K562 (cell line): ENCODE results near the gene VAC14. TPM values are rescaled to one million over a fixed set of nuclear protein-coding genes. Genes with fewer than 3 reads are reported as not detected.

ENCODE experiments used
- ARID2 ChIP-seq: fragments of 450-650 bp; IDR thresholded peaks from 2 replicates; pipeline ENCODE4 v1.6.1; 2017; ENCODE audit warnings: antibody characterized with exemption, mild to moderate bottlenecking
- ASH1L ChIP-seq: fragments of 450-650 bp; IDR thresholded peaks from 2 replicates; pipeline ENCODE4 v1.6.1; 2018; ENCODE audit warnings: borderline replicate concordance, mild to moderate bottlenecking, low read depth; ENCODE audit not compliant: partially characterized antibody
- GATAD2A ChIP-seq: fragments of 450-650 bp; IDR thresholded peaks from 2 replicates; pipeline ENCODE4 v1.6.1; 2017
- GTF2F1 ChIP-seq: IDR thresholded peaks from 2 replicates; pipeline ENCODE4 v1.6.1; 2011; ENCODE audit warnings: low read depth, low read length, improper control_type of control experiment
- HNRNPUL1 ChIP-seq: fragments of 200-400 bp; formaldehyde crosslinking; IDR thresholded peaks from 2 replicates; pipeline ENCODE4 v1.6.1; 2017; ENCODE audit warnings: low read length
- HOMEZ ChIP-seq: fragments of 250-450 bp; sonication (Bioruptor Pico); IDR thresholded peaks from 2 replicates; pipeline ENCODE4 v1.4.0; 2020; ENCODE audit warnings: mild to moderate bottlenecking, moderate library complexity
- MLLT1 ChIP-seq, 2 experiments: fragments of 450-650 bp; IDR thresholded peaks; 2 replicates each; pipeline ENCODE4 v1.6.1; 2016
- MTA2 ChIP-seq: fragments of 450-650 bp; IDR thresholded peaks from 2 replicates; pipeline ENCODE4 v1.6.1; 2016; ENCODE audit warnings: low read depth
- NCOA4 ChIP-seq: fragments of 450-650 bp; IDR thresholded peaks from 2 replicates; pipeline ENCODE4 v1.6.1; 2018; ENCODE audit warnings: mild to moderate bottlenecking; ENCODE audit not compliant: partially characterized antibody
- PBX2 ChIP-seq, 2 experiments: IDR thresholded peaks in 1 of 2; conservative IDR thresholded peaks in 1 of 2; 2 replicates each; pipeline ENCODE4 v1.6.1; 2016; ENCODE audit warnings: low read depth in 2 of 2, mild to moderate bottlenecking in 1 of 2, missing compliant biosample characterization in 1 of 2, missing genetic modification characterization in 1 of 2, moderate library complexity in 1 of 2
- PTTG1 ChIP-seq: fragments of 450-650 bp; IDR thresholded peaks from 2 replicates; pipeline ENCODE4 v1.6.1; 2016; ENCODE audit warnings: low read depth, mild to moderate bottlenecking, missing genetic modification characterization, missing compliant biosample characterization
- RUNX1 ChIP-seq: sonication (generic); IDR thresholded peaks from 2 replicates; pipeline ENCODE4 v1.6.1; 2016; ENCODE audit warnings: antibody characterized with exemption, low read depth
- TAF15 ChIP-seq: fragments of 200-400 bp; formaldehyde crosslinking; IDR thresholded peaks from 2 replicates; pipeline ENCODE4 v1.6.1; 2017; ENCODE audit warnings: mild to moderate bottlenecking, low read depth, low read length, moderate library complexity
- TRIM24 ChIP-seq, 2 experiments: fragments of 450-650 bp; IDR thresholded peaks; 2 replicates each; pipeline ENCODE4 v1.6.1; 2016
- TSHZ1 ChIP-seq: fragments of 250-450 bp; sonication (Bioruptor Pico); IDR thresholded peaks from 2 replicates; pipeline ENCODE4 v1.4.0; 2020; ENCODE audit warnings: mild to moderate bottlenecking, moderate library complexity
- U2AF1 ChIP-seq: fragments of 200-400 bp; formaldehyde crosslinking; optimal IDR thresholded peaks from 2 replicates; pipeline ENCODE3; 2017; ENCODE audit warnings: mild to moderate bottlenecking, low read depth, low read length, moderate library complexity
- ZBTB7A ChIP-seq: IDR thresholded peaks from 2 replicates; pipeline ENCODE4 v1.6.1; 2011; ENCODE audit warnings: low read depth, mild to moderate bottlenecking, low read length, moderate library complexity, borderline replicate concordance; ENCODE audit not compliant: control insufficient read depth
- ZKSCAN8 ChIP-seq: fragments of 200-800 bp; sonication (Bioruptor generic); IDR thresholded peaks from 2 replicates; pipeline ENCODE4 v1.6.1; 2016; ENCODE audit warnings: missing genetic modification characterization, missing compliant biosample characterization
- polyA plus RNA-seq, 8 experiments: library from polyadenylated mRNA; depleted of rRNA in 4 of 8; stranded (reverse) in 5 of 8; unstranded in 3 of 8; fragments of >200 nt; fragmentation: Nextera tagmentation in 2 of 8; fragmentation: Illumina TruSeq in 1 of 8; extraction: Ambion mirVana in 2 of 8; extraction: Trizol in 1 of 8; gene quantifications; 2 replicates each; pipeline versions ENCODE4 v1.2.1 to v1.2.3, GENCODE V29; 2011 to 2014; ENCODE audit warnings: inconsistent platforms in 1 of 8, missing spikeins in 1 of 8
- total RNA-seq, 7 experiments: library from RNA; depleted of rRNA in 6 of 7; stranded (reverse); fragments of >200 nt in 6 of 7; fragmentation: Illumina TruSeq in 2 of 7; extraction: Trizol in 2 of 7; gene quantifications; 2 replicates each; pipeline versions ENCODE4 v1.2.1 to v1.2.3, GENCODE V29; 2011 to 2021; ENCODE audit warnings: low replicate concordance in 1 of 7

VAC14 gene
- total and polyA plus RNA-seq, 9 of the 15 experiments (the other 6 are each of a cell fraction or from before 2014, with no cell fraction given): 1.3 to 41.6 (median 26.6) TPM

GRCh38 chr16:70685061-70685937, 115.7 kb downstream of the VAC14 start (continued):
- TF ChIP-seq PBX2 (CRISPR knock-in tag; IDR thresholded peaks at IDR 0.05; ENCODE audit: low read depth): no peak
- no peak for TF ChIP-seq PBX2 (tag; conservative IDR thresholded peaks at IDR 0.05; ENCODE audit: low read depth)
- no peak for TF ChIP-seq ARID2
- TF ChIP-seq HOMEZ (CRISPR knock-in tag): no peak
- TF ChIP-seq MTA2: no peak
- peak; percentile 20; the same call in 1 of the 2 replicates for TF ChIP-seq ZBTB7A
- no peak for TF ChIP-seq U2AF1
- TF ChIP-seq ZKSCAN8 (CRISPR knock-in tag): no peak
- TF ChIP-seq PTTG1 (tag): no peak
- no peak for TF ChIP-seq RUNX1
- no peak for TF ChIP-seq NCOA4
- TF ChIP-seq HNRNPUL1: no peak
- TF ChIP-seq TRIM24 (IDR thresholded peaks at IDR 0.05): no peak
- TF ChIP-seq ASH1L: no peak
- TF ChIP-seq TAF15: no peak
- TF ChIP-seq TSHZ1 (CRISPR knock-in tag): no peak
- TF ChIP-seq MLLT1 (IDR thresholded peaks at IDR 0.05): no peak
- no peak for TF ChIP-seq GATAD2A
- no peak for TF ChIP-seq GTF2F1
